HG03521 (cell line): ENCODE results near the gene FZD4.
A peak's percentile ranks its signal among the peaks of the same experiment; 100 is the strongest.
"Not testable (repeated sequence)": the region's sequence is repeated elsewhere in the genome, so short reads cannot be mapped to it uniquely, and the experiment has no call there.

Experiments
- ATAC-seq: cut with Tn5 transposase; IDR thresholded peaks from one replicate; pipeline ENCODE4 v1.9.1; 2021; ENCODE audit warnings: mild to moderate bottlenecking, moderate library complexity; ENCODE audit not compliant: unreplicated experiment

FZD4 gene

GRCh38 chr11:86977441-86978050 is 22.4 kb upstream of the FZD4 start:
- ATAC-seq: no peak

GRCh38 chr11:86972734-86973133 is 17.5 kb upstream of the FZD4 start:
- ATAC-seq: no peak

- ATAC-seq: no peak
These were observed 14.1 kb upstream of the FZD4 start for GRCh38 chr11:86969258-86969657.

GRCh38 chr11:86967601-86968000 is 12.4 kb upstream of the FZD4 start:
- not testable (repeated sequence) for ATAC-seq

GRCh38 chr11:86957976-86958646 is 2.9 kb upstream of the FZD4 start:
- ATAC-seq: no peak

- ATAC-seq: no peak
These were observed 1.7 kb upstream of the FZD4 start for GRCh38 chr11:86956905-86957195.

- ATAC-seq: no peak
These were observed 159 bp downstream of the FZD4 start for GRCh38 chr11:86955111-86955360.

GRCh38 chr11:86954269-86955110 is 705 bp downstream of the FZD4 start:
- peak; percentile 7 for ATAC-seq

- ATAC-seq: no peak
These were observed 2.8 kb downstream of the FZD4 start for GRCh38 chr11:86952221-86952875.

- ATAC-seq: no peak
These were observed 3.5 kb downstream of the FZD4 start for GRCh38 chr11:86951706-86952105.

GRCh38 chr11:86950661-86950995 is 4.6 kb downstream of the FZD4 start:
- ATAC-seq: no peak

- ATAC-seq: no peak
These were observed 5.1 kb downstream of the FZD4 start for GRCh38 chr11:86949995-86950660.

- no peak for ATAC-seq
These were observed 6.5 kb downstream of the FZD4 start for GRCh38 chr11:86948733-86949132.

- ATAC-seq: no peak
These were observed 7.7 kb downstream of the FZD4 start for GRCh38 chr11:86947541-86947940.

- ATAC-seq: not testable (repeated sequence)
These were observed 11.7 kb downstream of the FZD4 start for GRCh38 chr11:86943505-86943904.

- no peak for ATAC-seq
These were observed 13.2 kb downstream of the FZD4 start for GRCh38 chr11:86941871-86942599.

- ATAC-seq: no peak
These were observed 13.9 kb downstream of the FZD4 start for GRCh38 chr11:86941077-86941870.

- no peak for ATAC-seq
These were observed 14.9 kb downstream of the FZD4 start for GRCh38 chr11:86940122-86940777.
